ENCODE data around the gene AHRR.
"Not testable (repeated sequence)": the region's sequence is repeated elsewhere in the genome, so short reads cannot be mapped to it uniquely, and the experiment has no call there.

The AHRR gene

GRCh38 chr5:396531-396961, 75.0 kb downstream of the AHRR start:
- DNase-seq (ENCODE audit: low spot score): no peak

GRCh38 chr5:398141-398474, 76.6 kb downstream of the AHRR start:
- not testable (repeated sequence) for DNase-seq (ENCODE audit: low spot score)

GRCh38 chr5:398475-399295, 77.2 kb downstream of the AHRR start:
- no peak for DNase-seq (ENCODE audit: low spot score)

GRCh38 chr5:399296-400281, 78.1 kb downstream of the AHRR start:
- no peak for DNase-seq (ENCODE audit: low spot score)

GRCh38 chr5:400282-401145, 79.0 kb downstream of the AHRR start:
- no peak for DNase-seq (ENCODE audit: low spot score)

GRCh38 chr5:401146-402034, 79.9 kb downstream of the AHRR start:
- no peak for DNase-seq (ENCODE audit: low spot score)

GRCh38 chr5:402219-402614, 80.7 kb downstream of the AHRR start:
- not testable (repeated sequence) for DNase-seq (ENCODE audit: low spot score)

GRCh38 chr5:402615-403359, 81.3 kb downstream of the AHRR start:
- no peak for DNase-seq (ENCODE audit: low spot score)

GRCh38 chr5:403995-404394, 82.5 kb downstream of the AHRR start:
- DNase-seq (ENCODE audit: low spot score): no peak

GRCh38 chr5:404666-405241, 83.2 kb downstream of the AHRR start:
- no peak for DNase-seq (ENCODE audit: low spot score)

GRCh38 chr5:405421-405820, 83.9 kb downstream of the AHRR start:
- no peak for DNase-seq (ENCODE audit: low spot score)

GRCh38 chr5:406041-406440, 84.5 kb downstream of the AHRR start:
- DNase-seq (ENCODE audit: low spot score): no peak

GRCh38 chr5:407051-407450, 85.5 kb downstream of the AHRR start:
- DNase-seq (ENCODE audit: low spot score): no peak

GRCh38 chr5:407801-408268, 86.3 kb downstream of the AHRR start:
- no peak for DNase-seq (ENCODE audit: low spot score)

GRCh38 chr5:410911-411517, 89.5 kb downstream of the AHRR start:
- DNase-seq (ENCODE audit: low spot score): no peak

GRCh38 chr5:411728-412127, 90.2 kb downstream of the AHRR start:
- DNase-seq (ENCODE audit: low spot score): no peak

GRCh38 chr5:414991-415927, 93.7 kb downstream of the AHRR start:
- DNase-seq (ENCODE audit: low spot score): not testable (repeated sequence)
